Thyroid gland (tissue), 4 donors: ENCODE data around the gene HHAT.

Experiments
- CTCF ChIP-seq, 6 experiments: fragments of 200-600 bp in 3 of 6; fragments of 450-650 bp in 3 of 6; sonication (generic) in 3 of 6; IDR thresholded peaks; one replicate each; pipeline ENCODE4 v1.5.1; 2016 to 2019; ENCODE audit warnings: antibody characterized with exemption in 6 of 6, mild to moderate bottlenecking in 2 of 6, inconsistent platforms in 1 of 6, moderate library complexity in 1 of 6
- POLR2A ChIP-seq, 2 donors: fragments of 450-650 bp; IDR thresholded peaks; one replicate each; pipeline ENCODE4 v1.6.1; 2017; ENCODE audit warnings: antibody characterized with exemption in 2 of 2, mild to moderate bottlenecking in 2 of 2, moderate library complexity in 1 of 2

DNA sequence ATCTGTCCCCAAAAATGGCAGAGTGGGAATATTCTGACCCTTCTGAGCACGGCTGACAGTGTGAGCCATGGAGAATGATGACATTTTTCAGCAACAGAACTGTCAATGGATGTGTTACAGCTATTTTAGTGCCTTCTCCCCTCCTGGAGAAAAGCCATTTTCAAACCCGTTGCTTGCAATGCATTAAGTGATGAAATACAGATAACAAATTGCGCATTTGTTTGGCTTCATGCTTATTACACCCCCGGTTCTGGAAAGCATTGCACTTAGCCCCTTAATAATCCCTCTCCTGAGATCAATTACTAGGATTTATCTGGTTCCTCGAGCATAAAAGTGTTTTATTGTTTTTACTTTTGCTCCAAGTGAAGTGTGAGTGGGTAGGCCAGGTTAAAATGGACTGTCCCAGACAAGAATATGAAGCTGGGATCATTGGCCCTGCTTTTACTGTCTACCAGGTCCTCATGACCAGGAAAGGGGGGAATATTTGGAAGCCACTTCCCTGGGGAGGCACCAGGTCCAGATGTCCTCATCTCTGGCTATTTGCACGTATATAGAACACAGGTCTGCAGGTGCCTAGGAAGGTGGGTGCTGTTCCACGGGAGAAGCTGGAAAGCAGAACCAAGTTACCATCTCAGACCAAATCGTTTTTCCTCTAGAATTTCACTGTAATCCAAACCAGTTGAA is 37.5 kb upstream of the HHAT start:
- TF ChIP-seq CTCF (IDR thresholded peaks at IDR 0.05), result no peak
- no peak for TF ChIP-seq POLR2A (IDR thresholded peaks at IDR 0.05)
